DOHH2 (cell line): ENCODE results near the gene CLDN10.
"Not testable (repeated sequence)": the region's sequence is repeated elsewhere in the genome, so short reads cannot be mapped to it uniquely, and the experiment has no call there.

Experiments used
- H3F3A ChIP-seq: fragments of 200-600 bp; sonication (generic), shearing (Covaris generic); 2 replicates; pipeline ENCODE4 v1.6.0; 2016; ENCODE audit warnings: antibody characterized with exemption, mild to moderate bottlenecking; ENCODE audit not compliant: control insufficient read depth, insufficient read depth
- H3K27ac ChIP-seq: fragments of 200-600 bp; sonication (generic); 2 replicates; pipeline ENCODE4 v1.5.1; 2014; ENCODE audit warnings: low read depth, mild to moderate bottlenecking, low read length, moderate library complexity
- H3K27me3 ChIP-seq: fragments of 200-600 bp; sonication (generic); 2 replicates; pipeline ENCODE4 v1.6.1; 2014; ENCODE audit warnings: mild to moderate bottlenecking, low read length, mixed read lengths; ENCODE audit not compliant: control insufficient read depth
- H3K36me3 ChIP-seq: fragments of 200-600 bp; sonication (generic); 2 replicates; pipeline ENCODE4 v1.6.1; 2014; ENCODE audit warnings: mild to moderate bottlenecking, low read length, moderate library complexity, mixed read lengths; ENCODE audit not compliant: control insufficient read depth
- H3K4me1 ChIP-seq: fragments of 200-600 bp; sonication (generic); 2 replicates; pipeline ENCODE4 v1.6.1; 2014; ENCODE audit warnings: mild to moderate bottlenecking, low read length, mixed read lengths; ENCODE audit not compliant: control insufficient read depth
- H3K4me2 ChIP-seq: fragments of 200-600 bp; sonication (generic); 2 replicates; pipeline ENCODE4 v1.6.0; 2014; ENCODE audit warnings: mild to moderate bottlenecking, low read length, moderate library complexity
- H3K4me3 ChIP-seq: fragments of 200-600 bp; sonication (generic); 2 replicates; pipeline ENCODE4 v1.5.1; 2014; ENCODE audit warnings: mild to moderate bottlenecking, low read length, mixed read lengths
- H3K79me2 ChIP-seq: fragments of 200-600 bp; sonication (generic); 2 replicates; pipeline ENCODE4 v1.6.1; 2014; ENCODE audit warnings: mild to moderate bottlenecking, low read length, mixed read lengths; ENCODE audit not compliant: control insufficient read depth
- H3K9me2 ChIP-seq: fragments of 200-600 bp; sonication (generic); replicated peaks from 2 replicates; pipeline ENCODE4 v1.6.1; 2014; ENCODE audit warnings: mild to moderate bottlenecking, low read length, mixed read lengths; ENCODE audit not compliant: control insufficient read depth
- H3K9me3 ChIP-seq: fragments of 200-600 bp; sonication (generic); 2 replicates; pipeline ENCODE4 v1.6.1; 2014; ENCODE audit warnings: antibody characterized with exemption, low read length, mixed read lengths; ENCODE audit not compliant: control insufficient read depth, insufficient read depth
- H4K20me1 ChIP-seq: fragments of 200-600 bp; sonication (generic); 2 replicates; pipeline ENCODE4 v1.6.0; 2014; ENCODE audit warnings: low read depth, mild to moderate bottlenecking, antibody characterized with exemption, low read length, moderate library complexity; ENCODE audit not compliant: control insufficient read depth, insufficient read depth
- EZH2phosphoT487 ChIP-seq: fragments of 200-600 bp; sonication (generic); IDR thresholded peaks from 2 replicates; pipeline ENCODE4 v1.6.1; 2017; ENCODE audit warnings: borderline replicate concordance, mild to moderate bottlenecking, antibody characterized with exemption, low read length, moderate library complexity, mixed read lengths
- TF ChIP-seq, protein P1 (sequence below): fragments of 200-600 bp; sonication (generic); IDR thresholded peaks from one replicate; pipeline ENCODE4 v1.5.1; 2014; ENCODE audit warnings: antibody characterized with exemption, mild to moderate bottlenecking, low read depth, low read length; ENCODE audit not compliant: poor library complexity, severe bottlenecking

CLDN10 gene

DNA sequence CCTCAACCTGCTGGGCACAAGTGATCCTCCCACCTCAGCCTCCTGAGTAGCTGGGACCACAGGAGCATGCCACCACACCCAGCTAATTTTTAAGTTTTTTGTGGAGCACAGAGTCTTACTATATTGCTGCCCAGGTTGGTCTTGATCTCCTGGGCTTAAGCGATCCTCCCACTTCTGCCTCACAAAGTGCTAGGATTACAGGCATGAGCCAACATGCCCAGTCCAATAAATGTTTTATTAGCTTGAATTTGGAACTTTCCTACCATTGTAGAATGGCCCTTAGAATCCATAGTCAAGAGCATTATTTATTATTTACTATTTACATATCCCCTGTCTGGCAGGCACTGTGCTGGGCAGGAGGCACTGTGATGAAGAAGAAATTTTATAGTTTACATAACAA lies 39.6 kb upstream of the CLDN10 start:
- H3K36me3 ChIP-seq: no peaks in the 10 kb centered on the region
- no peaks in the 10 kb centered on the region for H3K4me1 ChIP-seq
- no peaks in the 10 kb centered on the region for H3K9me3 ChIP-seq
- no peak overlapping the region for H3K4me3 ChIP-seq
- H3K4me2 ChIP-seq: no peak overlapping the region
- TF ChIP-seq, protein P1, sequence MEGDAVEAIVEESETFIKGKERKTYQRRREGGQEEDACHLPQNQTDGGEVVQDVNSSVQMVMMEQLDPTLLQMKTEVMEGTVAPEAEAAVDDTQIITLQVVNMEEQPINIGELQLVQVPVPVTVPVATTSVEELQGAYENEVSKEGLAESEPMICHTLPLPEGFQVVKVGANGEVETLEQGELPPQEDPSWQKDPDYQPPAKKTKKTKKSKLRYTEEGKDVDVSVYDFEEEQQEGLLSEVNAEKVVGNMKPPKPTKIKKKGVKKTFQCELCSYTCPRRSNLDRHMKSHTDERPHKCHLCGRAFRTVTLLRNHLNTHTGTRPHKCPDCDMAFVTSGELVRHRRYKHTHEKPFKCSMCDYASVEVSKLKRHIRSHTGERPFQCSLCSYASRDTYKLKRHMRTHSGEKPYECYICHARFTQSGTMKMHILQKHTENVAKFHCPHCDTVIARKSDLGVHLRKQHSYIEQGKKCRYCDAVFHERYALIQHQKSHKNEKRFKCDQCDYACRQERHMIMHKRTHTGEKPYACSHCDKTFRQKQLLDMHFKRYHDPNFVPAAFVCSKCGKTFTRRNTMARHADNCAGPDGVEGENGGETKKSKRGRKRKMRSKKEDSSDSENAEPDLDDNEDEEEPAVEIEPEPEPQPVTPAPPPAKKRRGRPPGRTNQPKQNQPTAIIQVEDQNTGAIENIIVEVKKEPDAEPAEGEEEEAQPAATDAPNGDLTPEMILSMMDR: no peak
- TF ChIP-seq EZH2phosphoT487: no peak
- H3K27me3 ChIP-seq: no peaks in the 10 kb centered on the region
- no peaks in the 10 kb centered on the region for H3K79me2 ChIP-seq
- H4K20me1 ChIP-seq: no peaks in the 10 kb centered on the region
- H3F3A ChIP-seq: no peaks in the 10 kb centered on the region
- H3K27ac ChIP-seq: no peak overlapping the region
- no peaks in the 10 kb centered on the region for H3K9me2 ChIP-seq

DNA sequence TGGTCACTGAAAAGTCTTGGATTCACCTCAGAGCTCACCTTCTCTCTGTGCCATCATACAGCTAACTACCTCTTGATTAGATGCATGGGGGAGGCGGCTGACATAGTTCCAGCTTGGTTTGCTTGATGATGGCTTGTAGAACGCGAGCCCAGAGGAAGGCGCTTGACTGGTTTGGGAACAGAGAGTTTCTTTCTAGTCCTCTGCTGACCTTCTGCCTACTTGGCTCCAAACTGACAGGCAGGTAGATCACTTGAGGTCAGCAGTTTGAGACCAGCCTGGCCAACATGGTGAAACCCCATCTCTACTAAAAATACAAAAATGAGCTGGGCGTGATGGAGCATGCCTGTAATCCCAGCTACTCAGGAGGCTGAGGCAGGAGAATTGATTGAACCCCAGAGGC lies 36.9 kb upstream of the CLDN10 start:
- H3K79me2 ChIP-seq, H3K4me2 ChIP-seq, H3K36me3 ChIP-seq, H3K27me3 ChIP-seq, H3K4me1 ChIP-seq, H3K27ac ChIP-seq, H3F3A ChIP-seq, H4K20me1 ChIP-seq, H3K9me3 ChIP-seq, H3K4me3 ChIP-seq, H3K9me2 ChIP-seq: not testable (repeated sequence)

DNA sequence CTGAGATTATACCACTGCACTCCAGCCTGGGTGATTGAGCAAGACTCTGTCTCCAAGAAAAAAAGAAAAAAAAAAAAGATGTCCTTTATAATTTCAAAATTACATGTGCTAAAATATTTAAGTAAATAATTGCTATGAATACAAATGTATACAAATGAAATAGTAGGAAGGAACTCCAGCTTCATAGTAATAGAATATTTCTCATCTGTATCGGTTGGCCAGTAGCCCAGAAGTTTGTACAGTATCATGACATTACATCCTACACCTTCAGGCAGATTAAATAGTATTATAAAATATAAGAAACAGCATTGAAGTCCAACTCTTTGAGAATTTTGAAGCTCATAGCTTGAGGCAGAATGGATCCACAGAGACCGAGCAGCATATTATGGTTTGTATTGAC lies 36.5 kb upstream of the CLDN10 start:
- H3K9me3 ChIP-seq: no peaks in the 10 kb centered on the region
- H3K4me1 ChIP-seq: no peaks in the 10 kb centered on the region
- no peaks in the 10 kb centered on the region for H3F3A ChIP-seq
- no peaks in the 10 kb centered on the region for H3K79me2 ChIP-seq
- H3K4me2 ChIP-seq: no peak overlapping the region
- no peak overlapping the region for H3K4me3 ChIP-seq
- no peak overlapping the region for H3K27ac ChIP-seq
- H3K27me3 ChIP-seq: no peaks in the 10 kb centered on the region
- H3K9me2 ChIP-seq: no peaks in the 10 kb centered on the region
- no peak for TF ChIP-seq EZH2phosphoT487
- TF ChIP-seq, protein P1: no peak
- no peaks in the 10 kb centered on the region for H4K20me1 ChIP-seq
- H3K36me3 ChIP-seq: no peaks in the 10 kb centered on the region

DNA sequence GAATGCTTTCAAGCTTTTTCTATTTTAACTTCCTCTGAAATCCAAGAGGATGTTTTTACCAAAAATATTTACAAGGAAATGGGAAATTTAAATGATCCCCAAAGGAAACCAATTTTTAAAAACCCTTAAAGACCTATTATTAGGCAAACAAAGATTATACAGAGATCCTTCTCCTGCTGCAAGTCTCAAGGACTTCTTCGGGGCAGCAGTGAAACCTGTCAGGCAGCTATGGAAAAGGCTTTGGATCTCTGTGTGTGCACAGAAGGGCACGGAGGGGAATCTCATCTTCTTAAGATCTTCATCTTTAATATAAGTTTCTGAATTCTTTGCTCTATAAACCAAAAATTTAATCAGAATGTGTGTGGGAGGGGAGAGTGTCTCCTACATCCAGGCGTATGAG lies 36.0 kb upstream of the CLDN10 start:
- Histone ChIP-seq H3K27me3 (no peaks in the 10 kb centered on the region), H3K4me3 (no peak overlapping the region), H3K4me2 (no peak overlapping the region), H3K9me3 (no peaks in the 10 kb centered on the region), H3K36me3 (no peaks in the 10 kb centered on the region), H4K20me1 (no peaks in the 10 kb centered on the region), H3K27ac (no peak overlapping the region), H3K9me2 (no peaks in the 10 kb centered on the region), H3K4me1 (no peaks in the 10 kb centered on the region), H3F3A (no peaks in the 10 kb centered on the region), H3K79me2 (no peaks in the 10 kb centered on the region)
- TF ChIP-seq, protein P1: no peak
- TF ChIP-seq EZH2phosphoT487: no peak
